Measurements from ENCODE around the gene ARF5. TPM values are rescaled to one million over a fixed set of nuclear protein-coding genes. Genes with fewer than 3 reads are reported as not detected.

Gene ARF5
- total and polyA plus RNA-seq, 4 donors: 115 to 239 (median 159) TPM

DNA sequence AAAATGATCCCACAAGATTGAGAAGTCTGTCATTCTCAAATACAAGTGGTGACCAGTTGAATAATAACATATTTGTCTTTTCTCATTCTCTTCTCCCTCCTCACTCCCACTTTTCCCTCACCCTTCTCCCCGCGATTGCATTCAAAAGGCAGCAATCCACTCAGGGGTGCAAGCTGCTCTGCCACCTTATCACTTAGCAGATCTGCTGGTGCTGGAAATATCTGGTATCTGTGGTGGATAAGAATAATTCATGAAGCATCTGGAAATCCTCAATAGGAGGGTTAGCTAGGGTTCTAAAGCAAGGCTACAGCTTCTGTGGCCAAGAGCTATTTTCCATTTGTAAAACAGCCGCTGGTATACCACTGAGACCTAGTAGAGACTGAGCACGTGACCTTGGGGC is 46.7 kb upstream of the ARF5 start:
- H3K27me3 ChIP-seq (ENCODE audit: control insufficient read depth in 3 of 3, insufficient read depth in 3 of 3, low read length in 2 of 3): peaks cover 0 to 12% (median 1%) of the 10 kb centered on the region in 3 donors
- peaks cover 0 to 9% (median 1%) of the 10 kb centered on the region in 4 donors for H3K9me3 ChIP-seq (ENCODE audit: control insufficient read depth in 4 of 4, insufficient read depth in 3 of 4, low read length in 3 of 4)
- no peak overlapping the region for H3K27ac ChIP-seq (ENCODE audit: low read depth in 1 of 2, low read length in 1 of 2)
- no peaks in the 10 kb centered on the region for H3K36me3 ChIP-seq (ENCODE audit: control insufficient read depth in 4 of 4, insufficient read depth in 4 of 4, low read length in 4 of 4)
- TF ChIP-seq CTCF (IDR thresholded peaks at IDR 0.05; ENCODE audit: control extremely low read depth, extremely low read depth): no peak
- no peak for ATAC-seq (ENCODE audit: insufficient read depth, low FRiP score)
- no peak overlapping the region for H3K9ac ChIP-seq (ENCODE audit: insufficient read depth in 1 of 2, low read length in 2 of 2)
- H3K4me1 ChIP-seq (ENCODE audit: control insufficient read depth in 5 of 5, insufficient read depth in 5 of 5, low read length in 5 of 5): peaks cover 0 to 5% (median 0%) of the 10 kb centered on the region in 5 donors
- no peak for DNase-seq
- H3K4me3 ChIP-seq: no peak overlapping the region
- WGBS, 2 donors: 85 to 88% methylated on average over 4 of the region's 4 CpGs

DNA sequence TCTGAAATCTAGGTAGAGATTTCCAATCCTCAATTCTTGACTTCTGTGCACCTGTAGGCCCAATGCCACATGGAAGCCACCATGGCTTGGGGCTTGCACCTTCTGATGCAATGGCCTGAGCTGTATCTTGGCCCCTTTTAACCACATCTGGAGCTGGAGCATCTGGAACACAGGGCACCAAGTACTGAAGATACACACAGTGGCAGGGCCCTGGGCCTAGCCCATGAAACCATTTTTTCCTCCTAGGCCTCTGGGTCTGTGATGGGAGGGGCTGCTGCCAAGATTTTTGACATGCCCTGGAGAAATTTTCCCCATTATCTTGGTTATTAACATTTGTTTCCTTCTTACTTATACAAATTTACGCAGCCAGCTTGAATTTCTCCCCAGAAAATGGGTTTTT is 41.9 kb upstream of the ARF5 start:
- no peaks in the 10 kb centered on the region for H3K4me1 ChIP-seq (ENCODE audit: control insufficient read depth in 5 of 5, insufficient read depth in 5 of 5, low read length in 5 of 5)
- H3K9me3 ChIP-seq (ENCODE audit: control insufficient read depth in 4 of 4, insufficient read depth in 3 of 4, low read length in 3 of 4): peaks cover 0 to 7% (median 1%) of the 10 kb centered on the region in 4 donors
- no peak overlapping the region for H3K27ac ChIP-seq (ENCODE audit: low read depth in 1 of 2, low read length in 1 of 2)
- WGBS, 2 donors: 89 to 94% methylated on average over 1 of the region's 1 CpG
- H3K9ac ChIP-seq (ENCODE audit: insufficient read depth in 1 of 2, low read length in 2 of 2): no peak overlapping the region
- TF ChIP-seq CTCF (IDR thresholded peaks at IDR 0.05; ENCODE audit: control extremely low read depth, extremely low read depth): no peak
- no peaks in the 10 kb centered on the region for H3K36me3 ChIP-seq (ENCODE audit: control insufficient read depth in 4 of 4, insufficient read depth in 4 of 4, low read length in 4 of 4)
- no peaks in the 10 kb centered on the region for H3K27me3 ChIP-seq (ENCODE audit: control insufficient read depth in 3 of 3, insufficient read depth in 3 of 3, low read length in 2 of 3)
- H3K4me3 ChIP-seq: no peak overlapping the region
- no peak for DNase-seq
- ATAC-seq (ENCODE audit: insufficient read depth, low FRiP score): no peak

DNA sequence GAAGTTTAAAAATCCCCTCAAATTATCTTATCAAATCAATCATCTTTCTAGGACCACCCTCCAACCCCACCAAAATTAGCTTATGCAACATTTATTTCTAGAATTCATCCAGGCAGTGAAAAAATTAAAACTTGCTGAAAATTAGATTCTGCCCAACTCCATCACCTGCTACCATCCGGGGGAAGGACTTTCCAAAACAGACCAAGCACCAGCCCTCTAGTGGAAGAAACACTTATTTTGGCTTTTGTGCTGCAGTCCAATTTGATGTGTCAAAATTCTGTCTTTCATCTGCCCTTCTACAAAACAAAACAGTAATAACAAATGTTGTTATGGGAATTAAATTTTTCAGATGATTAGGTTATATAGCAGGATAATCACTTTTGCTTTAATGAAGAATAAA is 38.0 kb upstream of the ARF5 start:
- 53 to 59% methylated on average over 1 of the region's 1 CpG for WGBS, 2 donors
- no peak overlapping the region for H3K9ac ChIP-seq (ENCODE audit: insufficient read depth in 1 of 2, low read length in 2 of 2)
- no peak overlapping the region for H3K4me3 ChIP-seq
- no peak overlapping the region for H3K27ac ChIP-seq (ENCODE audit: low read depth in 1 of 2, low read length in 1 of 2)
- no peak for TF ChIP-seq CTCF (IDR thresholded peaks at IDR 0.05; ENCODE audit: control extremely low read depth, extremely low read depth)
- peaks cover 0 to 7% (median 1%) of the 10 kb centered on the region in 4 donors for H3K9me3 ChIP-seq (ENCODE audit: control insufficient read depth in 4 of 4, insufficient read depth in 3 of 4, low read length in 3 of 4)
- DNase-seq: no peak
- no peaks in the 10 kb centered on the region for H3K27me3 ChIP-seq (ENCODE audit: control insufficient read depth in 3 of 3, insufficient read depth in 3 of 3, low read length in 2 of 3)
- H3K4me1 ChIP-seq (ENCODE audit: control insufficient read depth in 5 of 5, insufficient read depth in 5 of 5, low read length in 5 of 5): no peaks in the 10 kb centered on the region
- no peak for ATAC-seq (ENCODE audit: insufficient read depth, low FRiP score)
- no peaks in the 10 kb centered on the region for H3K36me3 ChIP-seq (ENCODE audit: control insufficient read depth in 4 of 4, insufficient read depth in 4 of 4, low read length in 4 of 4)

DNA sequence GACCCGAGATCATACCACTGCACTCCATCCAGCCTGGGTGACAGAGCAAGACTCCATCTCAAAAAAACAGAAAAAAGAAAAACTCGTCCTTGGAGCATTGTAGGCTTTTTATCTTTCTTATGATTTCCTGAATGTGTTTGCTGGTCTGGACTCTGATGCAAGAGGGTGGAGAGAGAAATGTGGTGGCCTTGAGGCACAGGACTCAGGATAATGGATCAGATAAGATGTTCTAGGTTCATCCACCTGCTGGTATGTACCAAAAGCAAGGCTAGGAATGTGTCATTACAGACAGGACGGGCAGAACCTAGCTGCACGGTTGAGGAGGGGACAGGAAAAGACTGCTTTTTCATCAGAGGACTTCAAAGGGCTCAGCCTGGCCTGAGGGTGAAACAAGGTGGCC is 36.3 kb upstream of the ARF5 start:
- Histone ChIP-seq H3K4me3 (no peak overlapping the region), H3K4me1 (ENCODE audit: control insufficient read depth in 5 of 5, insufficient read depth in 5 of 5, low read length in 5 of 5) (no peaks in the 10 kb centered on the region), H3K36me3 (ENCODE audit: control insufficient read depth in 4 of 4, insufficient read depth in 4 of 4, low read length in 4 of 4) (no peaks in the 10 kb centered on the region), H3K9me3 (ENCODE audit: control insufficient read depth in 4 of 4, insufficient read depth in 3 of 4, low read length in 3 of 4) (no peaks in the 10 kb centered on the region), H3K9ac (ENCODE audit: insufficient read depth in 1 of 2, low read length in 2 of 2) (no peak overlapping the region), H3K27me3 (ENCODE audit: control insufficient read depth in 3 of 3, insufficient read depth in 3 of 3, low read length in 2 of 3) (no peaks in the 10 kb centered on the region), H3K27ac (ENCODE audit: low read depth in 1 of 2, low read length in 1 of 2) (no peak overlapping the region)
- WGBS, 2 donors: 75 to 82% methylated on average over 4 of the region's 4 CpGs
- DNase-seq (no peak), ATAC-seq (ENCODE audit: insufficient read depth, low FRiP score) (no peak)
- no peak for TF ChIP-seq CTCF (IDR thresholded peaks at IDR 0.05; ENCODE audit: control extremely low read depth, extremely low read depth)

Measured in lung (tissue), 12 donors.